Panc1 (cell line): ENCODE results near the gene GAL. TPM values are rescaled to one million over a fixed set of nuclear protein-coding genes. Genes with fewer than 3 reads are reported as not detected.

Source experiments
- ATAC-seq: fragments of 200-7000 bp; cut with Tn5 transposase; 2 replicates; pipeline ENCODE4 v1.9.1; 2020; ENCODE audit warnings: mild to moderate bottlenecking, moderate library complexity
- BruUV-seq: library from RNA; stranded (reverse); fragments of 400-500 nt; replicated peaks from 2 replicates; lab custom pipeline; 2021; lab: Mats Ljungman, UMichigan
- CTCF ChIA-PET: fragments of 300-600 bp; sonication (Branson Sonifier 250); formaldehyde crosslinking; loops from one replicate; lab custom pipeline; 2022; ENCODE audit warnings: antibody characterized with exemption; lab: Charles Lee
- POLR2A ChIA-PET: fragments of 300-600 bp; sonication (Branson Sonifier 250); formaldehyde crosslinking; loops from one replicate; lab custom pipeline; 2022; ENCODE audit warnings: antibody characterized with exemption; lab: Charles Lee
- DNase-seq: peaks from one replicate; pipeline ENCODE4 v3.0.0-alpha.2; 2010; ENCODE audit warnings: low read depth, low spot score
- H3K27ac ChIP-seq: 2 replicates; pipeline ENCODE4 v1.5.1; 2011; ENCODE audit warnings: mild to moderate bottlenecking, low read length, inconsistent platforms
- H3K27me3 ChIP-seq: fragments of 200-500 bp; sonication (Bioruptor generic); 2 replicates; pipeline ENCODE4 v1.6.0; 2014; ENCODE audit warnings: low read length, inconsistent platforms; ENCODE audit not compliant: control insufficient read depth, insufficient read depth
- H3K36me3 ChIP-seq: fragments of 200-500 bp; sonication (Bioruptor generic); 2 replicates; pipeline ENCODE4 v1.5.1; 2014; ENCODE audit warnings: inconsistent platforms, mild to moderate bottlenecking, low read length, moderate library complexity; ENCODE audit not compliant: control insufficient read depth, insufficient read depth
- H3K4me1 ChIP-seq: 2 replicates; pipeline ENCODE4 v1.5.1; 2011; ENCODE audit warnings: inconsistent platforms, mild to moderate bottlenecking, low read length, moderate library complexity; ENCODE audit not compliant: control insufficient read depth, insufficient read depth
- H3K4me3 ChIP-seq, 2 experiments: 2 replicates each; pipeline ENCODE4 v1.5.1; 2011 to 2012; ENCODE audit warnings: low read depth in 2 of 2, low read length in 2 of 2, mild to moderate bottlenecking in 2 of 2, inconsistent platforms in 1 of 2, moderate library complexity in 1 of 2
- H3K9me3 ChIP-seq: fragments of 200-500 bp; sonication (Bioruptor generic); 2 replicates; pipeline ENCODE4 v1.5.1; 2014; ENCODE audit warnings: low read depth, mild to moderate bottlenecking, inconsistent platforms, low read length, moderate library complexity; ENCODE audit not compliant: control insufficient read depth, insufficient read depth
- POLR2AphosphoS5 ChIP-seq: IDR thresholded peaks from 2 replicates; pipeline ENCODE4 v1.6.1; 2012; ENCODE audit warnings: mild to moderate bottlenecking, low read depth, low read length, moderate library complexity
- SIN3A ChIP-seq: IDR thresholded peaks from 2 replicates; pipeline ENCODE4 v1.6.1; 2012; ENCODE audit warnings: low read depth, mild to moderate bottlenecking, low read length, moderate library complexity, borderline replicate concordance; ENCODE audit not compliant: insufficient read depth
- TCF7L2 ChIP-seq: IDR thresholded peaks from 2 replicates; pipeline ENCODE4 v1.6.1; 2011; ENCODE audit warnings: mild to moderate bottlenecking, low read depth, low read length, inconsistent platforms
- in situ Hi-C: cut with HindIII; loops from 2 replicates; pipeline ENCODE4 v1.10.0; 2016; ENCODE audit warnings: low sequenced_read_pairs, low pct_unique_long_range_greater_than_20kb
- intact Hi-C: fragments of 100-400 bp; cut with micrococcal nuclease; formaldehyde crosslinking; loops from one replicate; pipeline ENCODE4 v1.10.0; 2022; ENCODE audit not compliant: unreplicated experiment
- total RNA-seq: library from RNA; stranded (reverse); gene quantifications from one replicate; pipeline ENCODE4 v1.2.1, GENCODE V29; 2021; ENCODE audit not compliant: unreplicated experiment
- TF ChIP-seq, protein P1 (sequence below), 2 experiments: IDR thresholded peaks; 2 replicates each; pipeline ENCODE4 v1.6.1; 2011 to 2012; ENCODE audit warnings: low read depth in 2 of 2, control low read depth in 1 of 2, low read length in 1 of 2, mild to moderate bottlenecking in 1 of 2, moderate library complexity in 1 of 2; ENCODE audit not compliant: insufficient read depth in 1 of 2
- TF ChIP-seq, protein P2 (sequence below): fragments of 450-650 bp; IDR thresholded peaks from 2 replicates; pipeline ENCODE4 v1.5.1; 2017; ENCODE audit warnings: mild to moderate bottlenecking

GAL gene
- total RNA-seq, 1 experiment from 2014 or later = 16.5 TPM

DNA sequence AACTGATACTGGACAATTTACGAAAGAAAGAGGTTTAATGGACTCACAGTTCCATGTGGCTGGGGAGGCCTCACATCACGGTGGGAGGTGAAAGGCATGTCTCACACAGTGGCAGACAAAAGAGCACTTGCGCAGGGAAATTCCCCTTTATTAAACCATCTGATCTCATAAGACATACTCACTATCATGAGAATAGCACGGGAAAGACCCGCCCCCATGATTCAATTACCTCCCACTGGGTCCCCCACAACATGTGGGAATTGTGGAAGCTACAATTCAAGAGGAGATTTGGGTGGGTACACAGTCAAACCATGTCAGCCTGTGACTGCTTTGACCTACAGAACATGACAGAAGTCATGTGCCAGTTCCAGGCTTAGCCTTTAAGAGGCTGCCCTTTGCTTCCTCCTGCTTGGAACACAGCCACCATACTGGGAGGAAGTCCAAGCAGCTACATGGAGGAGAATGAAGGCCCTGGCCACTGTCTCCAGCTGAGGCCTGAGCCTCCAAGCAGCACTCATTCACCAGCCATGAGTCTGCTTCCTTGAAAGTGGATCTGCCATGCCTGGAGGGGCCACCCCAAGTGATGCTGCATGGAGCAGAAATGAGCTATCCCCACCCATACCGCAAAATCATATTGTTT, 10.9 kb upstream of the GAL start:
- CTCF ChIA-PET = no interaction called here
- Histone ChIP-seq H3K36me3 (no peaks in the 10 kb centered on the region), H3K9me3 (no peaks in the 10 kb centered on the region), H3K27me3 (no peaks in the 10 kb centered on the region), H3K27ac (no peak overlapping the region), H3K4me3 (no peak overlapping the region), H3K4me1 (no peaks in the 10 kb centered on the region)
- in situ Hi-C loops (no loop called here), intact Hi-C loops (no loop called here)
- TF ChIP-seq TCF7L2 (no peak), POLR2AphosphoS5 (no peak), SIN3A (no peak)
- TF ChIP-seq, protein P1, sequence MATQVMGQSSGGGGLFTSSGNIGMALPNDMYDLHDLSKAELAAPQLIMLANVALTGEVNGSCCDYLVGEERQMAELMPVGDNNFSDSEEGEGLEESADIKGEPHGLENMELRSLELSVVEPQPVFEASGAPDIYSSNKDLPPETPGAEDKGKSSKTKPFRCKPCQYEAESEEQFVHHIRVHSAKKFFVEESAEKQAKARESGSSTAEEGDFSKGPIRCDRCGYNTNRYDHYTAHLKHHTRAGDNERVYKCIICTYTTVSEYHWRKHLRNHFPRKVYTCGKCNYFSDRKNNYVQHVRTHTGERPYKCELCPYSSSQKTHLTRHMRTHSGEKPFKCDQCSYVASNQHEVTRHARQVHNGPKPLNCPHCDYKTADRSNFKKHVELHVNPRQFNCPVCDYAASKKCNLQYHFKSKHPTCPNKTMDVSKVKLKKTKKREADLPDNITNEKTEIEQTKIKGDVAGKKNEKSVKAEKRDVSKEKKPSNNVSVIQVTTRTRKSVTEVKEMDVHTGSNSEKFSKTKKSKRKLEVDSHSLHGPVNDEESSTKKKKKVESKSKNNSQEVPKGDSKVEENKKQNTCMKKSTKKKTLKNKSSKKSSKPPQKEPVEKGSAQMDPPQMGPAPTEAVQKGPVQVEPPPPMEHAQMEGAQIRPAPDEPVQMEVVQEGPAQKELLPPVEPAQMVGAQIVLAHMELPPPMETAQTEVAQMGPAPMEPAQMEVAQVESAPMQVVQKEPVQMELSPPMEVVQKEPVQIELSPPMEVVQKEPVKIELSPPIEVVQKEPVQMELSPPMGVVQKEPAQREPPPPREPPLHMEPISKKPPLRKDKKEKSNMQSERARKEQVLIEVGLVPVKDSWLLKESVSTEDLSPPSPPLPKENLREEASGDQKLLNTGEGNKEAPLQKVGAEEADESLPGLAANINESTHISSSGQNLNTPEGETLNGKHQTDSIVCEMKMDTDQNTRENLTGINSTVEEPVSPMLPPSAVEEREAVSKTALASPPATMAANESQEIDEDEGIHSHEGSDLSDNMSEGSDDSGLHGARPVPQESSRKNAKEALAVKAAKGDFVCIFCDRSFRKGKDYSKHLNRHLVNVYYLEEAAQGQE (IDR thresholded peaks at IDR 0.05; ENCODE audit: insufficient read depth in 1 of 2, low read depth in 2 of 2, low read length in 1 of 2) = no peak
- TF ChIP-seq, protein P2, sequence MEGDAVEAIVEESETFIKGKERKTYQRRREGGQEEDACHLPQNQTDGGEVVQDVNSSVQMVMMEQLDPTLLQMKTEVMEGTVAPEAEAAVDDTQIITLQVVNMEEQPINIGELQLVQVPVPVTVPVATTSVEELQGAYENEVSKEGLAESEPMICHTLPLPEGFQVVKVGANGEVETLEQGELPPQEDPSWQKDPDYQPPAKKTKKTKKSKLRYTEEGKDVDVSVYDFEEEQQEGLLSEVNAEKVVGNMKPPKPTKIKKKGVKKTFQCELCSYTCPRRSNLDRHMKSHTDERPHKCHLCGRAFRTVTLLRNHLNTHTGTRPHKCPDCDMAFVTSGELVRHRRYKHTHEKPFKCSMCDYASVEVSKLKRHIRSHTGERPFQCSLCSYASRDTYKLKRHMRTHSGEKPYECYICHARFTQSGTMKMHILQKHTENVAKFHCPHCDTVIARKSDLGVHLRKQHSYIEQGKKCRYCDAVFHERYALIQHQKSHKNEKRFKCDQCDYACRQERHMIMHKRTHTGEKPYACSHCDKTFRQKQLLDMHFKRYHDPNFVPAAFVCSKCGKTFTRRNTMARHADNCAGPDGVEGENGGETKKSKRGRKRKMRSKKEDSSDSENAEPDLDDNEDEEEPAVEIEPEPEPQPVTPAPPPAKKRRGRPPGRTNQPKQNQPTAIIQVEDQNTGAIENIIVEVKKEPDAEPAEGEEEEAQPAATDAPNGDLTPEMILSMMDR = no peak
- BruUV-seq = no TSS peak
- ATAC-seq (no peak), DNase-seq (no peak)
- POLR2A ChIA-PET = no interaction called here

DNA sequence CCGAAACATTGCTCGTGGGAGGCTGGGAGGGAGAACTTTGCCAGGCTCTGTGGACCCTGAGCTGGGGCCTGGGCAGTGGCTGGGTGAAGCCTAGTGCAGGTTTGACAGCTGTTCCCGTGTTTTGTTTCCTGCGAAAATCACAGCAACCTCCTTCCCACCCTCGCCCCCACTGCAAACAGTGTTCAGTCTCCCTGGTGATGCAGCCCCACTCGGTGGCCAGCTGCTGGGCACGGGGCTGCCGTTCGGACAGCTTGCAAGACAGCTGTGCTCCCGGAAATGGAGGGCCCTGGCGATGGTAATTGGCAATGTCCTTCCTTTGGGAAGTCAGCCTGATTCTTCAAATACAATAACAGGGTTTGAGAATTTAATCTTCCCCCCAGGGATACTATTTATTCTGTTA, 10.4 kb upstream of the GAL start:
- CTCF ChIA-PET = no interaction called here
- ATAC-seq (no peak), DNase-seq (no peak)
- Histone ChIP-seq H3K4me1 (no peaks in the 10 kb centered on the region), H3K36me3 (no peaks in the 10 kb centered on the region), H3K9me3 (no peaks in the 10 kb centered on the region), H3K27ac (no peak overlapping the region), H3K27me3 (no peaks in the 10 kb centered on the region), H3K4me3 (no peak overlapping the region)
- TF ChIP-seq POLR2AphosphoS5 (no peak), TCF7L2 (no peak), SIN3A (no peak)
- TF ChIP-seq, protein P1 (IDR thresholded peaks at IDR 0.05; ENCODE audit: insufficient read depth in 1 of 2, low read depth in 2 of 2, low read length in 1 of 2) = no peak
- TF ChIP-seq, protein P2 = no peak
- POLR2A ChIA-PET = no interaction called here
- BruUV-seq = no TSS peak
- in situ Hi-C loops = no loop called here
- intact Hi-C loops = no loop called here
